GM20000 (cell line): ENCODE data around the gene CDKAL1.

ENCODE experiments used
- DNase-seq: peaks from one replicate; pipeline ENCODE4 v3.0.0; 2012; ENCODE audit warnings: low spot score
- CTCF ChIP-seq: IDR thresholded peaks from 2 replicates; pipeline ENCODE4 v1.5.1; 2012; ENCODE audit warnings: mild to moderate bottlenecking, control low read depth; ENCODE audit errors: extremely low read depth, missing control alignments

The CDKAL1 gene

GRCh38 chr6:21264288-21265033 is 730.2 kb downstream of the CDKAL1 start:
- peak; percentile 9 for DNase-seq
- TF ChIP-seq CTCF = no peak

- DNase-seq = no peak
- TF ChIP-seq CTCF = no peak
These were observed 730.9 kb downstream of the CDKAL1 start for GRCh38 chr6:21265034-21265729.

GRCh38 chr6:21265730-21266044 is 731.4 kb downstream of the CDKAL1 start:
- TF ChIP-seq CTCF = no peak
- no peak for DNase-seq

GRCh38 chr6:21270636-21271201 is 736.5 kb downstream of the CDKAL1 start:
- no peak for DNase-seq
- TF ChIP-seq CTCF = no peak

- no peak for TF ChIP-seq CTCF
- no peak for DNase-seq
These were observed 737.3 kb downstream of the CDKAL1 start for GRCh38 chr6:21271428-21272155.

GRCh38 chr6:21273451-21273850 is 739.2 kb downstream of the CDKAL1 start:
- TF ChIP-seq CTCF = no peak
- no peak for DNase-seq

- TF ChIP-seq CTCF = no peak
- DNase-seq = no peak
These were observed 740.6 kb downstream of the CDKAL1 start for GRCh38 chr6:21274851-21275250.
